Activated naive CD4-positive, alpha-beta T cell treated with anti-CD3 and anti-CD28 coated beads, Interleukin-2, amount 50 U/mL, for 24 hours (primary cell): Measurements from ENCODE around the gene RAB31.
"Not testable (repeated sequence)": the region's sequence is repeated elsewhere in the genome, so short reads cannot be mapped to it uniquely, and the experiment has no call there.

Experiments
- H3K27ac Mint-ChIP-seq: one replicate; pipeline ENCODE4 v1.8.0; 2021; ENCODE audit warnings: mild to moderate bottlenecking, mixed read lengths
- H3K27me3 Mint-ChIP-seq: one replicate; pipeline ENCODE4 v1.8.0; 2021; ENCODE audit warnings: mixed read lengths
- H3K36me3 Mint-ChIP-seq: one replicate; pipeline ENCODE4 v1.8.0; 2021; ENCODE audit warnings: mixed read lengths
- H3K4me1 Mint-ChIP-seq: one replicate; pipeline ENCODE4 v1.8.0; 2021; ENCODE audit warnings: mixed read lengths
- H3K4me3 Mint-ChIP-seq: one replicate; pipeline ENCODE4 v1.8.0; 2021; ENCODE audit warnings: mild to moderate bottlenecking, mixed read lengths
- H3K9me3 Mint-ChIP-seq: one replicate; pipeline ENCODE4 v1.8.0; 2021; ENCODE audit warnings: mixed read lengths

RAB31 gene

DNA sequence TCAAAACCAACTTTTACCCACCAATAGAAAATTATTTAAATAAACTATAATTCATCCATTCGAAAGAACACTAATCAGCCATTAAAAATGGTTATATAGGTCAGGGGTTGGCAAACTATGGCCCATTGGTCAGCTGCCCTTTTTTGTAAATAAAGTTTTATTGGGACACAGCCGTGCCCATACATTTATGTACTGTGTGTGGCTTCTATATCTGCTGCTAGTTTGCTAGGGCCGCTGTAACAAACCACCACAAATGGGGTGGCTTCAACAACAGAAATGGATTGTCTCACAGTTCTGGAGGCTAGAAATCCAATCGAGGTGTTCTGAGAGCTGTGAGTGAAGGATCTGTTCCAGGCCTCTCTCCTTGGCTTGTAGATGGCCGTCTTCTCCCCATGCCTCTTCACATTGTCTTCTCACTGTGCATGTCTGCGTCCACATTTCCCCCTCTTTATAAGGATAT lies 170.7 kb downstream of the RAB31 start:
- H3K9me3 Mint-ChIP-seq: no peaks in the 10 kb centered on the region
- H3K4me1 Mint-ChIP-seq: no peaks in the 10 kb centered on the region

DNA sequence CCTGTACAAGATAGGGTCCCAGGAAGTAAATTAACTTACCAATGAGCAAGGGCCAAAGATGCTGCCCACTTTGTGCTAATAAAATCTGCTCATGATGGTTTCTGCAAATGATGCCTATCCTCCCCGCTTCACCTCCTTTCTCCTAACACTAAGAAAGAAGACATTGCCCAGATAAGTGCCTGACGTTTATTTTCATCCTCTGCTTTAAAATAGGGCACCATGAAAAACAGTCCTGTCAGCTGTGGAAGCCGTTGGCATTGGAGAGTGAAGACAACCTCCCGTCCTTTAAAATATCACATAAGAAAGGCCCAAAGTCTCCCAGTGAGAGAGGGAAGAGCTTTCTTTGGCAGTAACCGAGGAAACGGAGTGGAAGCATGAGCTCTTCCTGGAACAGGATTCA lies 176.0 kb downstream of the RAB31 start:
- Mint-ChIP-seq H3K4me1 (no peaks in the 10 kb centered on the region), H3K9me3 (no peaks in the 10 kb centered on the region), H3K27ac (no peak overlapping the region), H3K4me3 (no peak overlapping the region), H3K27me3 (no peaks in the 10 kb centered on the region), H3K36me3 (no peaks in the 10 kb centered on the region)

More for the DNA sequence above, 170.7 kb downstream of the RAB31 start:
- H3K27me3 Mint-ChIP-seq: peaks cover 5% of the 10 kb centered on the region
- no peak overlapping the region for H3K27ac Mint-ChIP-seq
- H3K4me3 Mint-ChIP-seq: no peak overlapping the region
- H3K36me3 Mint-ChIP-seq: no peaks in the 10 kb centered on the region

DNA sequence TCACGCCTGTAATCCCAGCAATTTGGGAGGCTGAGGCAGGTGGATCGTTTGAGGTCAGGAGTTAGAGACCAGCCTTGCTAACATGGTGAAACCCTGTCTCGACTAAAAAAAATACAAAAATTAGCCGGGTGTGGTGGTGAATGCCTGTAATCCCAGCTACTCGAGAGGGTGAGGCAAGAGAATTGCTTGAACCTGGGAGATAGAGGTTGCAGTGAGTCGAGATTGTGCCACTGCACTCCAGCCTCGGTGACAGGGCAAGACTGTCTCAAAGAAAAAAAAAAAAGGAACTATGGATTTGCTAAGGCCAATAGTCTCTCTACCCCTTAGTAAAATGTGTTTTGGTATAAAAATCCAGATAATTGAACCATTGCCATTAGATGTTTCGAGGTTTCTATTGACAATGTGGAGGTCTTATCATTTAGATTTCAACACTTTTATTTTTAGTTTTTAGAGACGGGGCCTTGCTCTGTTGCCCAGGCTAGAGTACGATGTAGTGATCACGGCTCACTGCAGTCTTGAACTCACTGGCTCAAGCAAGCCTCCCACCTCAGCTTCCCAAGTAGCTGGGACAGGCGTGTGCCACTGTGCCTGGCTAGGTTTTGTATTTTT lies 176.5 kb downstream of the RAB31 start:
- Mint-ChIP-seq H3K36me3 (no peaks in the 10 kb centered on the region), H3K27ac (no peak overlapping the region), H3K4me3 (no peak overlapping the region), H3K9me3 (no peaks in the 10 kb centered on the region), H3K4me1 (no peaks in the 10 kb centered on the region), H3K27me3 (no peaks in the 10 kb centered on the region)

DNA sequence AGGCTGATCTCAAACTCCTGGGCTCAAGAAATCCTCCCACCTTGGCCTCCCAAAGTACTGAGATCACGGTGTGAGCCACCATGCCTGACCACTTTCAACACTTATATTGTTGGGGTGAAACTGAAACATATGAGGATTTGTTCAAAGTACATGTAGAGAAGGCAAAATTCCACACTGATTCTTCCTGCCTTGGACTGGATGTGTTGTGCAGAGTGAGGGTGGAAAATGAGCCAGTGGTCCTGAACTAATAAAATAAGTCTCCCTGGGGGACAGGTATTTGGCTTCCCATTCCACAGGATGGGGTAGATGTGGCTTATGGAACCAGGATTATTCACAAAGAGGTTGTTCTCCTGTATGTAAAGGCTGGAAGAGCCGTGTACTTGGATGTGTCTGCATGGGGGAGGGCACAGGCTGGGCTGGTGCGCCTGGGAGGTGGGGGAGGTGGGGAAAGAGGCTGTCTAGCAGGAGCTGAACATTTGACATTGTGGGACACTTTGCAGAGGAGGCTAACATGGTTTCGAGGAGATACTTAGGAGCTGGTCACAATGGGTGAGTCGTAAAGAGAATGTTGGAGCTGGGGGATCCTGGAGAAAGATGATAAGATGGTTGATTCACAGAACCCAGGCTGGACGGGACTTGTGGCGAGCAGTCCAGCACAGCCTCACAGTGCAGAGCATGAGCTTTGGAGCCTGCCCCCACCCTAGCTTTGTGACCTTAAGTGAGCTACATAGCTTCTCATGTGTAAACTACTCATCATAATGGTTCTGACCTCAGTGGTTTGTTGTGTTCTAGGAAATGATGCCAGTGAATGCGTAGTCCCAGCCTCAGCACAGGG lies 177.3 kb downstream of the RAB31 start, which contains the start of gene TXNDC2:
TXNDC2 (plus strand) TSS at position 804 of the 835 bp plus-strand sequence. CDS start 708 bp downstream, outside the sequence.
- Mint-ChIP-seq H3K9me3 (no peaks in the 10 kb centered on the region), H3K4me3 (no peak within 1 kb of the TSS), H3K27ac (no peak within 1 kb of the TSS), H3K36me3 (no peaks in the 10 kb centered on the region), H3K27me3 (no peaks in the 10 kb centered on the region), H3K4me1 (no peaks in the 10 kb centered on the region)

DNA sequence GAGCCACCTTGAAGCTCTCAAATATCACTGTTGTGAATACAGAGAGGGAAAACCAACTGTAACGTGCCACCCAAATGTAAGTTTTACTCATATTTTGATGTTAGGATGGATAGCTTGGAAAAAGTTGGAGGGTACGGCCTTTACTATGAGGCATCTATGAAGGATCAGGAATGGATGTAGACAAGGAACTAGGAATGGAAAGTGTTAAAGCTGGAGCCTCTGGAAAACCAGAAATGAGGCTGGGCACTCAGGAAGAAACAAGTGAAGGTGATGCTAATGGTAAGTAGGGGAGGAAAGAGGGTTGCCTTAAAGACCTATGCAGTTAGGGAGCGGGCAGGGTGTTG lies 177.9 kb downstream of the RAB31 start:
- H3K36me3 Mint-ChIP-seq: no peaks in the 10 kb centered on the region
- no peak overlapping the region for H3K27ac Mint-ChIP-seq
- no peak overlapping the region for H3K4me3 Mint-ChIP-seq

DNA sequence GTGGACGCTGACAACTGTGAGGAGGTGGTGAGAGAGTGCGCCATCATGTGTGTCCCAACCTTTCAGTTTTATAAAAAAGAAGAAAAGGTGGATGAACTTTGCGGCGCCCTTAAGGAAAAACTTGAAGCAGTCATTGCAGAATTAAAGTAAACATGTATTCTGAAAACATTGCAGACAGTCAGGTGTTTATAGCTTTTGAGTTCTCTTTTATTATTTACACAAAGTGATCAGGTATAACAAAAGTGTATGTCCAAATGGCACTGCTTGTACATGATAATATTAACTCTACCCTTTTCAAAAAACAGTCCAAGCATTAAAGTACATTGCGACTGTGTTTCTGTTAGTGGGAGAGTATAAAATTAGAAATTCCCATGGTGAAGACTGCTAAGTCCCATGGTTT lies 179.9 kb downstream of the RAB31 start:
- H3K27ac Mint-ChIP-seq: no peak overlapping the region
- H3K9me3 Mint-ChIP-seq: no peaks in the 10 kb centered on the region

More for the DNA sequence above, 177.9 kb downstream of the RAB31 start:
- no peaks in the 10 kb centered on the region for H3K27me3 Mint-ChIP-seq
- no peaks in the 10 kb centered on the region for H3K9me3 Mint-ChIP-seq
- no peaks in the 10 kb centered on the region for H3K4me1 Mint-ChIP-seq

DNA sequence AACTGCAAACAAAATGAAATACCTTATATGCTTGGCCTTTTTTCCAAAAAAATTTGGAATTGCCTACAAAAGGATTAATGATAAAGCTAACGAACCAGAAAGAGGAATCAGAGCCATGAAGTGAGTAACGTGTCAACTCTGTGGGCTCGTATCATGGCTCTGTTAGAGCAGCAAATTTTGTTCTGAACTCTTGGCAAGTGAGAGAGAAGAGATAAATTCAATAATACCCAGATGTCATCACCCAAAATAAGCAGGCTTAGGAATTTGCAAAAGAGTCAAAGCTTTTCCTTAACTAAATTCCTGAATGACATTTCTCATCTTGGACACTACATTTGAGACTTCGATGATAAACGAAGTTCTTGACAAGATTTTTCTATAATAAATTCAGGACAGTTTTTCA lies 182.1 kb downstream of the RAB31 start:
- no peaks in the 10 kb centered on the region for H3K36me3 Mint-ChIP-seq
- no peak overlapping the region for H3K27ac Mint-ChIP-seq
- H3K4me1 Mint-ChIP-seq: no peaks in the 10 kb centered on the region
- no peaks in the 10 kb centered on the region for H3K27me3 Mint-ChIP-seq
- H3K9me3 Mint-ChIP-seq: no peaks in the 10 kb centered on the region
- H3K4me3 Mint-ChIP-seq: no peak overlapping the region

More for the DNA sequence above, 179.9 kb downstream of the RAB31 start:
- Mint-ChIP-seq H3K4me1 (no peaks in the 10 kb centered on the region), H3K36me3 (no peaks in the 10 kb centered on the region), H3K27me3 (no peaks in the 10 kb centered on the region), H3K4me3 (no peak overlapping the region)

DNA sequence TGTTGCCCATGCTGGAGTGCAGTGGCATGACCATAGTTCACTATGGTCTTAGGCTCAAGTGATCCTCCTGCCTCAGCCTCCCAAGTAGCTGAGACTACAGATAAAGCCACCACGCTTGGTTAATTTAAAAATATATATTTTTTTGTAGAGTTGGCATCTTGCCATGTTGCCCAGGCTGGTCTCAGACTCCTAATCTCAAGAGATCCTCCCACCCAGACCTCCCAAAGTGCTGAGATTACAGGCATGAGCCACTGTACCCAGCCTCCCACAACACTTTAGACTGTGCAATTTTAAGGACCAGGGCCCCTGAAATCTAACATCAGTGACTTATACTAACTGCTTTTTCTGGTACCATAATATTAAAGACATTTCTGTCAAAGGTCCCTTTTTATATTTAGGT lies 182.9 kb downstream of the RAB31 start:
- Mint-ChIP-seq H3K36me3 (no peaks in the 10 kb centered on the region), H3K27me3 (no peaks in the 10 kb centered on the region), H3K27ac (no peak overlapping the region), H3K9me3 (no peaks in the 10 kb centered on the region), H3K4me3 (no peak overlapping the region), H3K4me1 (no peaks in the 10 kb centered on the region)

DNA sequence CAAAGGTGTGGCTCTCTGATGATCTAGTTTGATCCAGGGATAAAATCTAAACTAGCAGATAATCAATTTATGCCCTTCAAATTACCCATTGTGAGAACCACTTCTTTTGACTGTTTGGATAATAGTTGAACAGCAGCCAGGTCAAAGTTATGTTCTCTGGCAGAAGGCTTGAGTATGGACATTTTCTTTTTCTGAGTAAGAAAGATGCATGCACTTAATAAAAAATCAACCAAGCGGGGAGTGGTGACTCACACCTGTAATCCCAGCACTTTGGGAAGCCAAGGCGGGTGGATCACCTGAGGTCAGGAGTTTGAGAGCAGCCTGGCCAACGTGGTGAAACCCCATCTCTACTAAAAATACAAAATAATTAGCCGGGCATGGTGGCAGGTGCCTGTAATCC lies 183.4 kb downstream of the RAB31 start:
- not testable (repeated sequence) for H3K27ac Mint-ChIP-seq, H3K36me3 Mint-ChIP-seq, H3K4me1 Mint-ChIP-seq, H3K27me3 Mint-ChIP-seq, H3K4me3 Mint-ChIP-seq, H3K9me3 Mint-ChIP-seq

DNA sequence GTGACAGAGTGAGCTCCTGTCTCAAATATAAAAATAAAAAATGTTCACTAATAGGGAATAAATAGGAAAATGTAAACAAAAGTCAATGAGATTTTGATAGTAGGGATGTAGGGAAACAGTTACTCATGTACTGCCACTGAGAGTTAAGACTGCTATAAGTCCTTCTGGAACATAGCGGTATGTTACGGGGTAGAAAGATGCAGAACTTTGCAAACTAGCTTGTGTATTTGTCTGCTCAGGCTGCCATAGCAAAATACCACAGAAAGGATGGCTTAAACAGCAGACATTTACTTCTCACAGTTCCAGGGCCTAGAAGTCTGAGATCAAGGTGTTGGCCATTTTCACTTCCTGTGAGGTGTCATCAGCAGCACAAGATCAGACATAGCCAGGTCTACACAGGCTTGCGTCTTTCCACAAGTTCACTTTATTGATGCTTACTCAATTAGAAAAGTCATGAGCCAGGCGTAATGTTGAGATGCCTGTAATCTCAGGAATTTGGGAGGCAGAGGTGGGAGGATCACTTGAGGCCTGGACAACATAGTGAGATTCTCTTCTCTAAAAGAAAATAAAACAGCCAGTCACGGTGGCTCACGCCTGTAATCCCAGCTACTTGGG lies 186.5 kb downstream of the RAB31 start:
- H3K4me3 Mint-ChIP-seq: no peak overlapping the region
- no peaks in the 10 kb centered on the region for H3K9me3 Mint-ChIP-seq
- no peaks in the 10 kb centered on the region for H3K4me1 Mint-ChIP-seq
- H3K36me3 Mint-ChIP-seq: no peaks in the 10 kb centered on the region
- no peak overlapping the region for H3K27ac Mint-ChIP-seq
- H3K27me3 Mint-ChIP-seq: no peaks in the 10 kb centered on the region

DNA sequence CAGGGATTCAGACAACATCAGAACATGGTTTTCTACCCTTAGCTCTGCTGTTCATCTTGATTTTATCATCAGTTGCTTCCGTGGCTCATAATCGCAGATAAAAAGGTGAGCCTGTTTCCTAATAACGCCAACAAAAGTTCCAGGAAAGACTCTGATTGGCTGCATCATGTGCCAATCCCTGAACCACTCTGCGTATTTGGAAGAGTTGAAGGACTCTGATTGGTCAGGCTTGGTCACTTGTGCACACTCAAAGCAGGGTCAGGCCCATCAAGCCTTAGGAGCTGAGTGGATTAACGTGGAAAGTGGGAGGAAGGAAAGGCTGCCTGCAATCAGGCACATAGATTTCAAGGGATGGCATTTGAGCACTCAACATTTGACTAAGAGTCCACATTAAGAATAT lies 189.0 kb downstream of the RAB31 start:
- Mint-ChIP-seq H3K36me3 (no peaks in the 10 kb centered on the region), H3K27ac (no peak overlapping the region), H3K4me1 (no peaks in the 10 kb centered on the region), H3K9me3 (no peaks in the 10 kb centered on the region), H3K27me3 (no peaks in the 10 kb centered on the region), H3K4me3 (no peak overlapping the region)

DNA sequence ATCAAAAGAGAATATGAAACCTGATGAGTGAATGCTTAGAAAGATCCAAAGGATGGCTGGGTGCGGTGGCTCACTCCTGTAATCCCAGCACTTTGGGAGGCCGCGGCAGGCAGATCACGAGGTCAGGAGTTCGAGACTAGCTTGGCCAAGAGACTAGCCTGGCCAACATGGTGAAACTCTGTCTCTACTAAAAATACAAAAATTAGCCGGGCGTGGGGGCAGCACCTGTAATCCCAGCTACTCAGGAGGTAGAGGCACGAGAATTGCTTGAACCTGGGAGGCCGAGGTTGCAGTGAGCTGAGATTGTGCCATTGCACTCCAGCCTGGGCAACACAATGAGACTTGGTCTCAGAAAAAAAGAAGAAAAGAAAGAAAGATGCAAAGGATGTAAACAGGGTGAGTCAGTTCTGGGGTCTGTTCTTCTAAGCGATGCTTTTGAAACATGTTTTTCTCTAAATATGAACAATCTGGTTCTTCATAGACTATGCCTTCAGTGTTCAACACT lies 189.7 kb downstream of the RAB31 start:
- H3K36me3 Mint-ChIP-seq, H3K4me1 Mint-ChIP-seq, H3K4me3 Mint-ChIP-seq, H3K9me3 Mint-ChIP-seq, H3K27me3 Mint-ChIP-seq, H3K27ac Mint-ChIP-seq: not testable (repeated sequence)

DNA sequence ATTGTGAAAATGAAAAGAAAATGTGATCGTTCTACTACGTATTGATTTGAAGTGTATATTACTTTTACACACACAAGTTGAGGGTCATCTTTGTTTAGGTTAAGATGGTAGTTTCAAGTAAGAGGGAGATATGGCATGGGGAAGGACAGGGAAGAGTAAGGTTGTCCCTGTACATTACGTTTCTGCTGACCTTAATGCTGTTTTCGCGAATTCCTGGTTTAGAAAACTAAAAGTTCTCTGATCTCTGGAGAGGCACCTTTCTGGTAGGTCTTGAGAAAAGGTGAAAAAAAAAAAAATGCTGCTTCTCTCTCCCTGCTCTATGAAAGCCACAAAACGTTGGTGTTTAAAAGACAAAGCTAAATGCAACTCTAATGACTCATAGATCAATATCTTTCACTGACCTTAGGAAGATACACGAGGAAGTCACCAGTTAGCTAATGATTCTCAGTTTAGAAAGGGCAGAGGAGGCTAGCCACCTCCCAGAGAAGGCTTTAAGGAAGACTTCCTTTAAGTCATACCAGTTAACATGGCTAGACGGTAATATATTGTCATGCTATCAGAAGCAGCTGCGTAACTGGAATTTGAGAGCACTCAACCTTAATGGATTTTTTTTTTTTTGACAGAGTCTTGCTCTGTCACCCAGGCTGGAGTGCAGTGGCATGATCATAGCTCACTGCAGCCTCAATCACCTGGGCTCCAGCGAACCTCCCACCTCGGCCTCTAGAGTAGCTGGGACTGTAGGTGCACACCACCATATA lies 190.9 kb downstream of the RAB31 start:
- Mint-ChIP-seq H3K9me3 (no peaks in the 10 kb centered on the region), H3K36me3 (no peaks in the 10 kb centered on the region), H3K27ac (no peak overlapping the region), H3K4me1 (no peaks in the 10 kb centered on the region), H3K4me3 (no peak overlapping the region), H3K27me3 (no peaks in the 10 kb centered on the region)

DNA sequence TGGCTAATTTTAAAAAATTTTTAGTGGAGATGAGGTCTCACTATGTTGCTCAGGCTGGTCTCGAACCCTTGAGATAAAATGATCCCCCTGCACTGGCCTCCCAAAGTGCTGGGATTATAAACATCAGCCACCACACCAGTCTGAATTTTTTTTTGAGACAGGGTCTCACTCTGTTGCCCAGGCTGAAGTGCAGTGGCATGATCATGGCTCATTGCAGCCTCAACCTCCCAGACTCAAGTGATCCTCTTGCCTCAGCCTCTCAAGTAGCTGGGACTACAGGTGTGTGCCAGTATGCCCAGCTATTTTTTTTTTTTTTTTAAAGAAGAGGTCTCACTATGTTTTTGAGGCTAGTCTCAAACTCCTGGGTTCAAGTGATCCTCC lies 191.4 kb downstream of the RAB31 start:
- not testable (repeated sequence) for H3K27ac Mint-ChIP-seq, H3K9me3 Mint-ChIP-seq, H3K4me1 Mint-ChIP-seq, H3K27me3 Mint-ChIP-seq, H3K4me3 Mint-ChIP-seq, H3K36me3 Mint-ChIP-seq

DNA sequence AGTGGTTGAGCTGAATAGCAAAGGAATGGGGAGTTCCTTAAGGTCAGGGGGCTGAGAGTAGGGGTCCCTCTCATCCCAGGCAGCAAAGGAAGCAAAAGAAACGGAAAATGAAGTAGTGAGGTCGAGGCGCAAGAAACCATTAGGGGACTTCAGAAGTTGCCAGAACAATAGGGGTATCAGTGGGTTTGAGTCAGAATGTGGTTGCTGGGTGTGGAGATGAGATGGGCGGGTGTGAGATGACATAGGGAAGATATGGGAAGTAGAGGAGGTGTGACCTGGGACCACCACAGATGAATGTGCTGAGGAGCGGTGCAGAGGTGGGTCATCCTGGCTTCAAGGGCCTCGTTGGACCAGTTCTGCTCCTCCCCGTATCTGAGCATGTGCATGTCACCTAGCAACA lies 192.6 kb downstream of the RAB31 start:
- Mint-ChIP-seq H3K4me1 (no peaks in the 10 kb centered on the region), H3K27ac (no peak overlapping the region), H3K27me3 (peaks cover 3% of the 10 kb centered on the region), H3K4me3 (no peak overlapping the region), H3K36me3 (no peaks in the 10 kb centered on the region), H3K9me3 (no peaks in the 10 kb centered on the region)
